ENCODE measurements around the gene CLNK. TPM values are rescaled to one million over a fixed set of nuclear protein-coding genes. Genes with fewer than 3 reads are reported as not detected.

Gene CLNK
- total RNA-seq, 4 donors from 2014 or later, result 0.19 TPM; not detected in 3

GRCh38 chr4:10635091-10635490 lies 49.5 kb downstream of the CLNK start:
- WGBS, 2 donors, result 42 to 57% methylated on average over 5 to 6 of the region's 6 CpGs
- Histone ChIP-seq H3K36me3 (no peaks in the 10 kb centered on the region), H3K4me1 (no peaks in the 10 kb centered on the region), H3K4me3 (no peak overlapping the region), H3K9me3 (no peaks in the 10 kb centered on the region), H3K27me3 (no peaks in the 10 kb centered on the region), H3K27ac (no peak overlapping the region)
- no peak for DNase-seq
- TF ChIP-seq CTCF (IDR thresholded peaks at IDR 0.05) (no peak), POLR2A (IDR thresholded peaks at IDR 0.05) (no peak)
- intact Hi-C loops (cut with DNase I), result no loop called here

- WGBS, 2 donors, result 65 to 76% methylated on average over 2 to 4 of the region's 4 CpGs
- H3K4me1 ChIP-seq, result no peaks in the 10 kb centered on the region
- no peak overlapping the region for H3K27ac ChIP-seq
- no peak overlapping the region for H3K4me3 ChIP-seq
- H3K9me3 ChIP-seq, result no peaks in the 10 kb centered on the region
- TF ChIP-seq POLR2A (IDR thresholded peaks at IDR 0.05) (no peak), CTCF (IDR thresholded peaks at IDR 0.05) (no peak)
- no peaks in the 10 kb centered on the region for H3K27me3 ChIP-seq
- intact Hi-C loops (cut with DNase I), result no loop called here
- no peaks in the 10 kb centered on the region for H3K36me3 ChIP-seq
- no peak for DNase-seq
These were observed 55.2 kb downstream of the CLNK start for GRCh38 chr4:10629394-10629793.

- no peak for TF ChIP-seq CTCF (IDR thresholded peaks at IDR 0.05)
- TF ChIP-seq POLR2A (IDR thresholded peaks at IDR 0.05), result no peak
- intact Hi-C loops (cut with DNase I), result no loop called here
- DNase-seq, result no peak
- Histone ChIP-seq H3K9me3 (no peaks in the 10 kb centered on the region), H3K27ac (no peak overlapping the region), H3K4me3 (no peak overlapping the region), H3K27me3 (no peaks in the 10 kb centered on the region), H3K4me1 (no peaks in the 10 kb centered on the region), H3K36me3 (no peaks in the 10 kb centered on the region)
- 36 to 41% methylated on average over 4 to 5 of the region's 5 CpGs for WGBS, 2 donors
These were observed 59.4 kb downstream of the CLNK start for GRCh38 chr4:10625131-10625530.

GRCh38 chr4:10623862-10624261 lies 60.7 kb downstream of the CLNK start:
- 65 to 79% methylated on average over 6 of the region's 6 CpGs for WGBS, 2 donors
- no peaks in the 10 kb centered on the region for H3K4me1 ChIP-seq
- intact Hi-C loops (cut with DNase I), result no loop called here

GRCh38 chr4:10623241-10623640 lies 61.3 kb downstream of the CLNK start:
- H3K27me3 ChIP-seq, result peaks cover 0 to 5% (median 0%) of the 10 kb centered on the region in 4 donors
- intact Hi-C loops (cut with DNase I), result no loop called here
- H3K36me3 ChIP-seq, result no peaks in the 10 kb centered on the region
- no peak for TF ChIP-seq POLR2A (IDR thresholded peaks at IDR 0.05)
- TF ChIP-seq CTCF (IDR thresholded peaks at IDR 0.05), result no peak
- H3K27ac ChIP-seq, result no peak overlapping the region
- H3K9me3 ChIP-seq, result no peaks in the 10 kb centered on the region
- DNase-seq, result no peak
- 59 to 87% methylated on average over 4 of the region's 4 CpGs for WGBS, 2 donors
- H3K4me1 ChIP-seq, result no peaks in the 10 kb centered on the region
- no peak overlapping the region for H3K4me3 ChIP-seq

More at GRCh38 chr4:10623862-10624261, 60.7 kb downstream of the CLNK start:
- DNase-seq, result no peak
- Histone ChIP-seq H3K27me3 (peaks cover 0 to 5% (median 0%) of the 10 kb centered on the region in 4 donors), H3K27ac (no peak overlapping the region), H3K9me3 (no peaks in the 10 kb centered on the region), H3K4me3 (no peak overlapping the region), H3K36me3 (no peaks in the 10 kb centered on the region)
- TF ChIP-seq POLR2A (IDR thresholded peaks at IDR 0.05) (no peak), CTCF (IDR thresholded peaks at IDR 0.05) (no peak)

Data from esophagus squamous epithelium (tissue), 5 donors.